SU-DHL-6 (cell line): ENCODE data around the gene TYMS.

Source experiments
- H2AFZ ChIP-seq: fragments of 200-600 bp; sonication (generic); 2 replicates; pipeline ENCODE4 v1.6.1; 2014; ENCODE audit warnings: low read depth, mild to moderate bottlenecking, moderate library complexity, mixed read lengths, antibody characterized with exemption, low read length; ENCODE audit not compliant: severe bottlenecking
- H3F3A ChIP-seq: fragments of 200-600 bp; shearing (Covaris generic); 2 replicates; pipeline ENCODE4 v1.6.0; 2016; ENCODE audit warnings: antibody characterized with exemption, mild to moderate bottlenecking; ENCODE audit not compliant: insufficient read depth
- H3K27ac ChIP-seq: fragments of 200-600 bp; sonication (generic); 2 replicates; pipeline ENCODE4 v1.5.1; 2016; ENCODE audit warnings: low read depth, mild to moderate bottlenecking, low read length, moderate library complexity, mixed read lengths
- H3K27me3 ChIP-seq: fragments of 200-600 bp; sonication (generic), shearing (Covaris generic); 2 replicates; pipeline ENCODE4 v1.6.0; 2014; ENCODE audit warnings: mild to moderate bottlenecking, low read length
- H3K36me3 ChIP-seq: fragments of 200-600 bp; sonication (generic); 2 replicates; pipeline ENCODE4 v1.6.1; 2014; ENCODE audit warnings: mild to moderate bottlenecking, low read length, mixed read lengths
- H3K4me2 ChIP-seq: fragments of 300-600, 200-600 bp; shearing (Covaris generic), sonication (generic); 2 replicates; pipeline ENCODE4 v1.6.0; 2014; ENCODE audit warnings: low read length, low read depth, mild to moderate bottlenecking; ENCODE audit not compliant: poor library complexity, severe bottlenecking
- H3K4me3 ChIP-seq: fragments of 200-600 bp; sonication (generic); 2 replicates; pipeline ENCODE4 v1.5.1; 2014; ENCODE audit warnings: antibody characterized with exemption, low read length, mild to moderate bottlenecking, mixed read lengths; ENCODE audit not compliant: insufficient read depth, poor library complexity, severe bottlenecking
- H3K79me2 ChIP-seq: fragments of 200-600 bp; sonication (generic); 2 replicates; pipeline ENCODE4 v1.6.1; 2014; ENCODE audit warnings: mild to moderate bottlenecking, low read length, moderate library complexity; ENCODE audit not compliant: insufficient read depth
- H3K9ac ChIP-seq: fragments of 200-600 bp; sonication (generic); 2 replicates; pipeline ENCODE4 v1.7.0; 2014; ENCODE audit warnings: mild to moderate bottlenecking, low read length
- H3K9me2 ChIP-seq: fragments of 200-600 bp; sonication (generic); replicated peaks from 2 replicates; pipeline ENCODE4 v1.6.1; 2014; ENCODE audit warnings: low read length; ENCODE audit not compliant: insufficient read depth
- H3K9me3 ChIP-seq: fragments of 200-600 bp; sonication (generic); 2 replicates; pipeline ENCODE4 v1.6.1; 2014; ENCODE audit warnings: low read length, mixed read lengths; ENCODE audit not compliant: insufficient read depth
- H4K20me1 ChIP-seq: fragments of 200-600 bp; sonication (generic); 2 replicates; pipeline ENCODE4 v1.6.1; 2014; ENCODE audit warnings: low read depth, mild to moderate bottlenecking, antibody characterized with exemption, low read length, moderate library complexity, mixed read lengths
- CTCF ChIP-seq: fragments of 200-600 bp; sonication (generic); IDR thresholded peaks from one replicate; pipeline ENCODE4 v1.5.1; 2017; ENCODE audit warnings: antibody characterized with exemption, mild to moderate bottlenecking, low read length, moderate library complexity; ENCODE audit not compliant: insufficient read depth, poor library complexity, severe bottlenecking
- EZH2phosphoT487 ChIP-seq: fragments of 200-600 bp; sonication (generic), shearing (Covaris generic); conservative IDR thresholded peaks from 2 replicates; pipeline ENCODE4 v1.6.1; 2018; ENCODE audit warnings: mild to moderate bottlenecking, antibody characterized with exemption, low read length, moderate library complexity, mixed read lengths

Gene TYMS

GRCh38 chr18:717003-717402 is 59.5 kb downstream of the TYMS start:
- Histone ChIP-seq H3K27ac (no peak overlapping the region), H3K27me3 (no peaks in the 10 kb centered on the region), H3F3A (no peaks in the 10 kb centered on the region), H3K4me2 (no peak overlapping the region), H2AFZ (no peak overlapping the region), H3K36me3 (no peaks in the 10 kb centered on the region), H3K9me2 (no peaks in the 10 kb centered on the region), H3K4me3 (no peak overlapping the region), H3K79me2 (no peaks in the 10 kb centered on the region), H3K9me3 (no peaks in the 10 kb centered on the region), H4K20me1 (no peaks in the 10 kb centered on the region), H3K9ac (no peak overlapping the region)
- TF ChIP-seq CTCF (no peak), EZH2phosphoT487 (no peak)
